Measurements from ENCODE around the gene CACNB2. TPM values are rescaled to one million over a fixed set of nuclear protein-coding genes. Genes with fewer than 3 reads are reported as not detected.
"Not testable (repeated sequence)": the region's sequence is repeated elsewhere in the genome, so short reads cannot be mapped to it uniquely, and the experiment has no call there.

CACNB2 gene
- total RNA-seq, 1 donor from 2014 or later = 0.43 TPM

- Mint-ChIP-seq H3K4me3 (ENCODE audit: unreplicated experiment) (no peak overlapping the region), H3K9me3 (ENCODE audit: unreplicated experiment) (no peaks in the 10 kb centered on the region), H3K27ac (ENCODE audit: unreplicated experiment) (no peak overlapping the region), H3K27me3 (ENCODE audit: unreplicated experiment) (no peaks in the 10 kb centered on the region), H3K4me1 (ENCODE audit: unreplicated experiment) (no peaks in the 10 kb centered on the region), H3K36me3 (ENCODE audit: unreplicated experiment) (no peaks in the 10 kb centered on the region)
- no peak for DNase-seq (ENCODE audit: extremely low spot score, unreplicated experiment)
- TF ChIP-seq, protein P1, sequence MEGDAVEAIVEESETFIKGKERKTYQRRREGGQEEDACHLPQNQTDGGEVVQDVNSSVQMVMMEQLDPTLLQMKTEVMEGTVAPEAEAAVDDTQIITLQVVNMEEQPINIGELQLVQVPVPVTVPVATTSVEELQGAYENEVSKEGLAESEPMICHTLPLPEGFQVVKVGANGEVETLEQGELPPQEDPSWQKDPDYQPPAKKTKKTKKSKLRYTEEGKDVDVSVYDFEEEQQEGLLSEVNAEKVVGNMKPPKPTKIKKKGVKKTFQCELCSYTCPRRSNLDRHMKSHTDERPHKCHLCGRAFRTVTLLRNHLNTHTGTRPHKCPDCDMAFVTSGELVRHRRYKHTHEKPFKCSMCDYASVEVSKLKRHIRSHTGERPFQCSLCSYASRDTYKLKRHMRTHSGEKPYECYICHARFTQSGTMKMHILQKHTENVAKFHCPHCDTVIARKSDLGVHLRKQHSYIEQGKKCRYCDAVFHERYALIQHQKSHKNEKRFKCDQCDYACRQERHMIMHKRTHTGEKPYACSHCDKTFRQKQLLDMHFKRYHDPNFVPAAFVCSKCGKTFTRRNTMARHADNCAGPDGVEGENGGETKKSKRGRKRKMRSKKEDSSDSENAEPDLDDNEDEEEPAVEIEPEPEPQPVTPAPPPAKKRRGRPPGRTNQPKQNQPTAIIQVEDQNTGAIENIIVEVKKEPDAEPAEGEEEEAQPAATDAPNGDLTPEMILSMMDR (IDR thresholded peaks at IDR 0.05) = no peak
These were observed 422.9 kb downstream of the CACNB2 start for GRCh38 chr10:18563003-18563726.

GRCh38 chr10:18565006-18565405 is 424.8 kb downstream of the CACNB2 start:
- Mint-ChIP-seq H3K36me3 (ENCODE audit: unreplicated experiment) (no peaks in the 10 kb centered on the region), H3K27me3 (ENCODE audit: unreplicated experiment) (no peaks in the 10 kb centered on the region), H3K27ac (ENCODE audit: unreplicated experiment) (no peak overlapping the region), H3K9me3 (ENCODE audit: unreplicated experiment) (no peaks in the 10 kb centered on the region), H3K4me1 (ENCODE audit: unreplicated experiment) (no peaks in the 10 kb centered on the region), H3K4me3 (ENCODE audit: unreplicated experiment) (no peak overlapping the region)
- no peak for DNase-seq (ENCODE audit: extremely low spot score, unreplicated experiment)
- TF ChIP-seq, protein P1 (IDR thresholded peaks at IDR 0.05) = no peak

DNA sequence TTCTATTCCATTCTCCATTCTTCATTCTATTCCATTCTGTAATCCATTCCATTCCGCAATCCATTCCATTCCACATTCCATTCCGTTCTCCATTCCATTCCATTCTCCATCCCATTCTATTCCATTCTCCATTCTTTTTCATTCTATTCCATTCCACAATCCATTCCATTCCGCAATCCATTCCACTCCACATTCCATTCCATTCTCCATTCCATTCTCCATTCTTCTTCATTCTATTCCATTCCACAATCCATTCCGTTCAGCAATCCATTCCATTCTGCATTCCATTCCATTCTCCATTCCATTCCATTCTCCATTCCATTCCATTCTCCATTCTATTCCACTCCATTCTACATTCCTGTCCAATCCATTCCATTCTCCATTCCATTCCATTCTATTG is 426.0 kb downstream of the CACNB2 start:
- Mint-ChIP-seq H3K27me3 (ENCODE audit: unreplicated experiment) (no peaks in the 10 kb centered on the region), H3K4me1 (ENCODE audit: unreplicated experiment) (no peaks in the 10 kb centered on the region), H3K9me3 (ENCODE audit: unreplicated experiment) (no peaks in the 10 kb centered on the region), H3K36me3 (ENCODE audit: unreplicated experiment) (no peaks in the 10 kb centered on the region), H3K4me3 (ENCODE audit: unreplicated experiment) (no peak overlapping the region), H3K27ac (ENCODE audit: unreplicated experiment) (no peak overlapping the region)
- no peak for DNase-seq (ENCODE audit: extremely low spot score, unreplicated experiment)
- TF ChIP-seq, protein P1 (IDR thresholded peaks at IDR 0.05) = no peak

DNA sequence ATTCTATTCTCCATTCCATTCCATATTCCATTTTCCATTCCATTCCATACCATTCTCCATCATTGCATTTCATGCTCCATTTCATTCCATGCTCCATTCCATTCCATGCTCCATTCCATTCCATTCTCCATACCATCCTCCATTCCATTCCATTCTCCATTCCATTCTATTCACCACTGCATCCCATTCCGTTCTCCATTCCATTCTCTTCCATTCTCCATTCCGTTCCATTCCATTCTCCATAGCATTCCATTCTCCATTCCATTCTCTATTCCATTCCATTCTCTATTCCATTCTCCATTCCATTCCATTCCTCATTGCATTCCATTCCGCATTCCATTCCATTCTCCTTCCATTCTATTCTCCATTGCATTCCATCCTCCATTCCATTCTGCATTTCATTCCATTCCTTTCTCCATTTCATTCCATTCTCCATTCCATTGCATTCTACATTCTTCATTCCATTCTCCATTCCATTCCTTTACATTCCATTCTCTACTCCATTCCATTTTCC is 427.2 kb downstream of the CACNB2 start:
- Mint-ChIP-seq H3K4me3 (ENCODE audit: unreplicated experiment) (no peak overlapping the region), H3K4me1 (ENCODE audit: unreplicated experiment) (no peaks in the 10 kb centered on the region), H3K27me3 (ENCODE audit: unreplicated experiment) (no peaks in the 10 kb centered on the region), H3K9me3 (ENCODE audit: unreplicated experiment) (no peaks in the 10 kb centered on the region), H3K27ac (ENCODE audit: unreplicated experiment) (no peak overlapping the region), H3K36me3 (ENCODE audit: unreplicated experiment) (no peaks in the 10 kb centered on the region)
- TF ChIP-seq, protein P1 (IDR thresholded peaks at IDR 0.05) = no peak
- DNase-seq (ENCODE audit: extremely low spot score, unreplicated experiment) = no peak

GRCh38 chr10:18570386-18570785 is 430.2 kb downstream of the CACNB2 start:
- not testable (repeated sequence) for H3K4me1 Mint-ChIP-seq (ENCODE audit: unreplicated experiment); H3K4me3 Mint-ChIP-seq (ENCODE audit: unreplicated experiment); H3K27ac Mint-ChIP-seq (ENCODE audit: unreplicated experiment); DNase-seq (ENCODE audit: extremely low spot score, unreplicated experiment); H3K9me3 Mint-ChIP-seq (ENCODE audit: unreplicated experiment); H3K27me3 Mint-ChIP-seq (ENCODE audit: unreplicated experiment); H3K36me3 Mint-ChIP-seq (ENCODE audit: unreplicated experiment)
